NCI-H1694 treated with DMSO at 0.1 percent for 48 hours (cell line): ENCODE measurements around the gene VPS13D.
A peak's percentile ranks its signal among the peaks of the same experiment; 100 is the strongest.
"Not testable (repeated sequence)": the region's sequence is repeated elsewhere in the genome, so short reads cannot be mapped to it uniquely, and the experiment has no call there.

Experiments used
- DNase-seq: peaks from one replicate; lab custom pipeline; 2025; lab: John Stamatoyannopoulos, UW

The VPS13D gene

GRCh38 chr1:12294076-12294475 is 64.2 kb downstream of the VPS13D start:
- DNase-seq = no peak

GRCh38 chr1:12296016-12296415 is 66.2 kb downstream of the VPS13D start:
- DNase-seq = no peak

GRCh38 chr1:12296623-12297022 is 66.8 kb downstream of the VPS13D start:
- DNase-seq = no peak

GRCh38 chr1:12300706-12301105 is 70.9 kb downstream of the VPS13D start:
- no peak for DNase-seq

GRCh38 chr1:12301518-12302237 is 71.8 kb downstream of the VPS13D start:
- no peak for DNase-seq

- DNase-seq = no peak
These were observed 73.1 kb downstream of the VPS13D start for GRCh38 chr1:12302798-12303447.

GRCh38 chr1:12305377-12305776 is 75.5 kb downstream of the VPS13D start:
- no peak for DNase-seq

GRCh38 chr1:12309783-12310742 is 80.2 kb downstream of the VPS13D start:
- DNase-seq = no peak

- peak; percentile 27 for DNase-seq
These were observed 84.6 kb downstream of the VPS13D start for GRCh38 chr1:12314333-12314903.

GRCh38 chr1:12315146-12315545 is 85.3 kb downstream of the VPS13D start:
- no peak for DNase-seq

- DNase-seq = no peak
These were observed 86.5 kb downstream of the VPS13D start for GRCh38 chr1:12316331-12316730.

- no peak for DNase-seq
These were observed 90.7 kb downstream of the VPS13D start for GRCh38 chr1:12320486-12320885.

- DNase-seq = no peak
These were observed 94.6 kb downstream of the VPS13D start for GRCh38 chr1:12324423-12324822.

- not testable (repeated sequence) for DNase-seq
These were observed 95.1 kb downstream of the VPS13D start for GRCh38 chr1:12324973-12325372.

- DNase-seq = no peak
These were observed 97.2 kb downstream of the VPS13D start for GRCh38 chr1:12326986-12327385.

- DNase-seq = no peak
These were observed 97.7 kb downstream of the VPS13D start for GRCh38 chr1:12327566-12327965.

GRCh38 chr1:12333036-12333785 is 103.4 kb downstream of the VPS13D start:
- no peak for DNase-seq

GRCh38 chr1:12335815-12336214 is 106.0 kb downstream of the VPS13D start:
- DNase-seq = no peak

- DNase-seq = no peak
These were observed 106.6 kb downstream of the VPS13D start for GRCh38 chr1:12336413-12336812.

- no peak for DNase-seq
These were observed 108.2 kb downstream of the VPS13D start for GRCh38 chr1:12338017-12338416.

- no peak for DNase-seq
These were observed 109.0 kb downstream of the VPS13D start for GRCh38 chr1:12338823-12339222.
